Osteocyte (in vitro differentiated cells): ENCODE results near the gene DLX5. TPM values are rescaled to one million over a fixed set of nuclear protein-coding genes. Genes with fewer than 3 reads are reported as not detected.
"Not testable (repeated sequence)": the region's sequence is repeated elsewhere in the genome, so short reads cannot be mapped to it uniquely, and the experiment has no call there.

Experiments used
- DNase-seq: peaks from one replicate; pipeline ENCODE4 v3.0.0; 2021; ENCODE audit warnings: mixed read lengths; ENCODE audit not compliant: unreplicated experiment; ENCODE audit errors: extremely low spot score
- H3K27ac Mint-ChIP-seq: one replicate; pipeline ENCODE4 v1.8.0; 2021; ENCODE audit warnings: mild to moderate bottlenecking, mixed read lengths; ENCODE audit not compliant: unreplicated experiment
- H3K27me3 Mint-ChIP-seq: one replicate; pipeline ENCODE4 v1.8.0; 2021; ENCODE audit warnings: mixed read lengths; ENCODE audit not compliant: unreplicated experiment
- H3K36me3 Mint-ChIP-seq: one replicate; pipeline ENCODE4 v1.8.0; 2021; ENCODE audit warnings: mixed read lengths; ENCODE audit not compliant: unreplicated experiment
- H3K4me1 Mint-ChIP-seq: one replicate; pipeline ENCODE4 v1.8.0; 2021; ENCODE audit warnings: mixed read lengths; ENCODE audit not compliant: unreplicated experiment
- H3K4me3 Mint-ChIP-seq: one replicate; pipeline ENCODE4 v1.8.0; 2021; ENCODE audit warnings: mild to moderate bottlenecking, moderate library complexity, mixed read lengths; ENCODE audit not compliant: unreplicated experiment
- H3K9me3 Mint-ChIP-seq: one replicate; pipeline ENCODE4 v1.8.0; 2021; ENCODE audit warnings: mixed read lengths; ENCODE audit not compliant: unreplicated experiment
- long read RNA-seq: library from polyadenylated mRNA; unstranded; transcript quantifications from one replicate; pipeline ENCODE4 v2.0.0, GENCODE V29; 2021
- total RNA-seq: library from RNA; stranded (reverse); gene quantifications from 2 replicates; pipeline ENCODE4 v1.2.1, GENCODE V29; 2021
- TF ChIP-seq, protein P1 (sequence below): fragments of 200-600 bp; sonication (generic); IDR thresholded peaks from 2 replicates; pipeline ENCODE4 v1.5.0; 2021; ENCODE audit warnings: antibody characterized with exemption, mild to moderate bottlenecking, moderate library complexity

The DLX5 gene
- total RNA-seq, result 4.2 and 6.0 TPM in 2 replicates
- long read RNA-seq, transcript DLX5-201 (3 exons, 1,422 nt), result major isoform, 8 of 9 reads
- long read RNA-seq, partial matches to known transcripts, result 0 of 9 reads
- long read RNA-seq, other reads (novel, unspliced or antisense), result 1 of 9 reads

DNA sequence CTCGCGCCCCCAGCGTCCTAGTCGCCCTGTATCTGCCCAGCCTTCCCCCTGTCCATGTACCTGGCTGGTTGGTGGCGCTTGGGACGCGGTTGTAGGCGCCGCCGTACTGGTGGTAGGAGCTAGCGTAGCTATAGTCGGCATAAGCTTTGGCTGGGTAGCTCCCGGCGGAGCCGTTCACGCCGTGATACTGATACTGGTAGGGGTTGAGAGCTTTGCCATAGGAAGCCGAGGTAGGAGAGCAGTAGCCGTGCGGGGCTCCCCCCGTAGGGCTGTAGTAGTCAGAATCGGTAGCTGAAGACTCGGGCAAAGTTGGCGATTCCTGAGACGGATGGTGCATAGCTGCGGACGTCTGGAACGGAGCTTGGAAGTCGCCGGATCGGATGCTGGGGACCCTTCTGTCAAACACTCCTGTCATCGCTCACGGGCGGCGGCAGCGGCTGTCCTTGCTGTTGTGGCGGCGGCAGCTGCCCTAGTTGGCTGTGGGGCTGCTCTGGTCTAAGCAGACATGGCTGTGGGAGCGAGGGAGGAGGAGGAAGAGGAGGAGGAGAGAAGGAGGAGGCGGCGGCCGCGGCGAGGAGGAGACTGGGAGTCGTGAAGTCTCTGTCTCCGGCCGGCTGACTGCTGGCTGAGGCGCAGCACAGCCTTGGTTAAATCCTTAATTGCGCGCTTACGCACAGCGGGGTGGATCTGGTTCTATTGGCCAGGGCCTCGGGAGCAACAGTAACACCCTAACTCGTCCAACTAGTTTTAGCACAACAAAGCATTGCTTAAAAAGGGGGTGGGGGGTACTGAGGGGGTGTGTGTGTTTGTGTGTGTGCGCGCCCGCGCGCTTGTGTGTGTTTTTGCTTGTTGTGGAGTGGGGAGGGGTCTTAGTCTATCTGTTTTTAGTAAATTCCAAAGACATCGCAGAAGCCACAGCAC is at the start of gene DLX5:
Gene DLX5 (minus strand): TSS at position 623 of the 921 bp plus-strand sequence. CDS start 208 bp downstream, at position 415.
- DNase-seq, result no peak
- Mint-ChIP-seq H3K36me3 (peaks cover 13% of the 10 kb centered on the region), H3K4me3 (peak within 1 kb of the TSS; percentile 93), H3K27ac (peak within 1 kb of the TSS; percentile 69), H3K4me1 (peaks cover 53% of the 10 kb centered on the region), H3K9me3 (no peaks in the 10 kb centered on the region), H3K27me3 (peaks cover 77% of the 10 kb centered on the region)
- TF ChIP-seq, protein P1, sequence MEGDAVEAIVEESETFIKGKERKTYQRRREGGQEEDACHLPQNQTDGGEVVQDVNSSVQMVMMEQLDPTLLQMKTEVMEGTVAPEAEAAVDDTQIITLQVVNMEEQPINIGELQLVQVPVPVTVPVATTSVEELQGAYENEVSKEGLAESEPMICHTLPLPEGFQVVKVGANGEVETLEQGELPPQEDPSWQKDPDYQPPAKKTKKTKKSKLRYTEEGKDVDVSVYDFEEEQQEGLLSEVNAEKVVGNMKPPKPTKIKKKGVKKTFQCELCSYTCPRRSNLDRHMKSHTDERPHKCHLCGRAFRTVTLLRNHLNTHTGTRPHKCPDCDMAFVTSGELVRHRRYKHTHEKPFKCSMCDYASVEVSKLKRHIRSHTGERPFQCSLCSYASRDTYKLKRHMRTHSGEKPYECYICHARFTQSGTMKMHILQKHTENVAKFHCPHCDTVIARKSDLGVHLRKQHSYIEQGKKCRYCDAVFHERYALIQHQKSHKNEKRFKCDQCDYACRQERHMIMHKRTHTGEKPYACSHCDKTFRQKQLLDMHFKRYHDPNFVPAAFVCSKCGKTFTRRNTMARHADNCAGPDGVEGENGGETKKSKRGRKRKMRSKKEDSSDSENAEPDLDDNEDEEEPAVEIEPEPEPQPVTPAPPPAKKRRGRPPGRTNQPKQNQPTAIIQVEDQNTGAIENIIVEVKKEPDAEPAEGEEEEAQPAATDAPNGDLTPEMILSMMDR, result no peak

DNA sequence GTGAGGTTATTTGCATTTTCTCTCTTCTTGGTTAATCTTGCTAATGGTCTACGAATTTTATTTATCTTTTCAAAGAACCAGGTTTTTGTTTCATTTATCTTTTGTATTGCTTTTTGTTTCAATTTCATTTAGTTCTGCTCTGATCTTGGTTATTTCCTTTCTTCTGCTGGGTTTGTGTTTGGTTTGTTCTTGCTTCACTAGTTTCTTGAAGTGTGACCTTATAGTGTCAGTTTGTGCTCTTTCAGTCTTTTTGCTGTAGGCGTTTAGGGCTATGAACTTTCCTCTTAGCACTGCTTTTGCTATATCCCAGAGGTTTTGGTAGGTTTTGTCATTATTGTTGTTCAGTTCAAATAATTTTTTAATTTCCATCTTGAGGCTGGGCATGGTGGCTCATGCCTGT is 47.4 kb upstream of the DLX5 start:
- H3K9me3 Mint-ChIP-seq, H3K4me1 Mint-ChIP-seq, H3K36me3 Mint-ChIP-seq, H3K4me3 Mint-ChIP-seq, DNase-seq, H3K27ac Mint-ChIP-seq: not testable (repeated sequence)
- peaks cover 41% of the 10 kb centered on the region for H3K27me3 Mint-ChIP-seq

DNA sequence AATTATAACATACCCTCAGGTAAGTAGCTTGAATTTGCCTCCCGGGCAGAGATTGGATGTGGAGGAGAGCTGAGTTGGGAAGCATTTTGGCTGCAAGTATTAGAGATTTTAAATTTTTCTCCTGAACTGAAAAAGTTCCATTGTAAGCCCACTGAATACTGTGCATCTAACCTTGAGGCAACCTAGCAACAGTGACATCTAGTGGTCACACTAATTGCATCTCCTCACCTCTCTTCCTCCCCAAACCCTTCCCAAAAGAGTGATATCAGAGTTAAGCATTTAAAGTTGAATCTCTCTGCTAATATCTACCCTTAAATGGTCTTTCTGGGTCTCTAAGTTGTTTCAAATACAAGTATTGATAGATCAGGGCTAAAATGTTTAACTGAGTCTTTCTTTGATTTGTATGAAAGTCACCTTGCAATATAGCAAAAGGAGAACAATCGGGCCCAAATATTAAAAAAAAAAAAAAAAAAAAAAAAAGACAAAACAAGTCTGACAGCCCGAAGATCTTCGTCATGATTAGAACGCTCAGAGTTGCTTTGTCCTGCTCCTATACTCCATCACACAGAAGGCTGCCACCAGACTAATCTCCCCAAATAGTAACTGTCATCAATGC is 40.4 kb upstream of the DLX5 start:
- peaks cover 16% of the 10 kb centered on the region for H3K27me3 Mint-ChIP-seq
- no peak overlapping the region for H3K4me3 Mint-ChIP-seq

DNA sequence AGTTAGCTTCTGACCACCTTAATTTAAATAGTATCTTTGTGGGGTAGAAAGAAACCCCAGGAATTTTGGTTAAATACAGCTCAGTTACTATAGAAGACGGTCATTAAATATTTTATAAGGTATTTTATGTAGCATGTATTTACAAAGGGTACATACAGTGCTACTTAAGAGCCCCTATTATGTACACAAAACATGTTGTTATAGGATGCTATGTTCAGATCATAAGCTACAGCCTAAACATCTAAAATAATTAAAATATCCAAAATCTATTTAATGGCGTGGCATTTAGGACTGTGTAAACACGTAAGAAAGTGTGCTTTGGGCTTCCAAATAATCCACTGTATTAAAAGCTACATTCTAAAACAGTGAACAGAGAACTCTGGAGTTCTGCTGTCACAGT is 39.4 kb upstream of the DLX5 start:
- H3K4me3 Mint-ChIP-seq, result no peak overlapping the region
- DNase-seq, result no peak
- no peak overlapping the region for H3K27ac Mint-ChIP-seq
- H3K4me1 Mint-ChIP-seq, result no peaks in the 10 kb centered on the region
- H3K9me3 Mint-ChIP-seq, result peaks cover 9% of the 10 kb centered on the region
- TF ChIP-seq, protein P1, result no peak
- no peaks in the 10 kb centered on the region for H3K36me3 Mint-ChIP-seq
- H3K27me3 Mint-ChIP-seq, result peaks cover 16% of the 10 kb centered on the region

More for the DNA sequence above, 40.4 kb upstream of the DLX5 start:
- no peaks in the 10 kb centered on the region for H3K9me3 Mint-ChIP-seq
- no peak overlapping the region for H3K27ac Mint-ChIP-seq
- TF ChIP-seq, protein P1, result peak; percentile 82
- no peak for DNase-seq
- H3K4me1 Mint-ChIP-seq, result no peaks in the 10 kb centered on the region
- H3K36me3 Mint-ChIP-seq, result no peaks in the 10 kb centered on the region

DNA sequence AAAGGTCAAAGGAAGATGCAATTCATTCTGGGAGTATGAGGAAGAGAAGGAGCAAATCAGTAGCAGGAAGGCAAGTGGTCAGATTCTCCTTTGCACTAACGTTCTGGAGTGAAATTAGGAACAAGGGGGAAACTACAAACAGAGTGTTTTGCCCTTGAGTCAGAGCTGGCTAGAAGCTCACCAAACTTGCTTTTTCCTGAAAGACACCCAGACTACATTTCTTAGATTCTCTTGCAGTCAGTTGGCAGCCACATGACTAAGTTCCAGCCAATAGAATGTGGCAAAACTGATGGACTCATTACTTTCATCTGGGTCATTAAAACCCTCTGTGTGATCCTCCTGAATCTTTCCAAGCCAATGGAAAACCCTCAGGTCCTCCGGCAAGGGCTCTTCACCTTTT is 18.6 kb upstream of the DLX5 start:
- TF ChIP-seq, protein P1, result no peak
- H3K36me3 Mint-ChIP-seq, result no peaks in the 10 kb centered on the region
- H3K27ac Mint-ChIP-seq, result no peak overlapping the region
- no peak for DNase-seq
- no peak overlapping the region for H3K4me3 Mint-ChIP-seq
- no peaks in the 10 kb centered on the region for H3K4me1 Mint-ChIP-seq
- H3K9me3 Mint-ChIP-seq, result no peaks in the 10 kb centered on the region
- H3K27me3 Mint-ChIP-seq, result peaks cover 35% of the 10 kb centered on the region
